Epithelial cell of esophagus (primary cell): ENCODE results near the gene RSPH6A.

Source experiments
- DNase-seq: peaks from one replicate; pipeline ENCODE4 v3.0.0; 2010; ENCODE audit warnings: low read depth
- H3K4me3 ChIP-seq: 2 replicates; pipeline ENCODE4 v1.5.1; 2011; ENCODE audit warnings: mild to moderate bottlenecking, low read length, control low read depth
- CTCF ChIP-seq: IDR thresholded peaks from 2 replicates; pipeline ENCODE4 v1.5.1; 2011; ENCODE audit warnings: low read depth, mild to moderate bottlenecking, low read length, control low read depth, inconsistent platforms; ENCODE audit not compliant: insufficient read depth; ENCODE audit errors: missing control alignments

Gene RSPH6A

GRCh38 chr19:45773384-45773783, 41.7 kb downstream of the RSPH6A start:
- no peak for DNase-seq
- no peak for TF ChIP-seq CTCF
- no peak overlapping the region for H3K4me3 ChIP-seq

GRCh38 chr19:45772912-45773311, 42.2 kb downstream of the RSPH6A start:
- no peak for DNase-seq
- H3K4me3 ChIP-seq = no peak overlapping the region
- no peak for TF ChIP-seq CTCF

GRCh38 chr19:45772130-45772840, 42.8 kb downstream of the RSPH6A start:
- no peak for DNase-seq
- no peak overlapping the region for H3K4me3 ChIP-seq
- no peak for TF ChIP-seq CTCF

GRCh38 chr19:45771311-45771933, 43.7 kb downstream of the RSPH6A start:
- DNase-seq = no peak
- H3K4me3 ChIP-seq = peak overlapping the region; percentile 36
- no peak for TF ChIP-seq CTCF

- DNase-seq = peak; percentile 100
- peak overlapping the region; percentile 70 for H3K4me3 ChIP-seq
- peak; percentile 65 for TF ChIP-seq CTCF
Observed at GRCh38 chr19:45770192-45771101, 44.7 kb downstream of the RSPH6A start.

GRCh38 chr19:45769821-45770191, 45.3 kb downstream of the RSPH6A start:
- DNase-seq = peak; percentile 51
- H3K4me3 ChIP-seq = peak overlapping the region; percentile 70
- no peak for TF ChIP-seq CTCF
